A673 (cell line): ENCODE results near the gene HLA-B. TPM values are rescaled to one million over a fixed set of nuclear protein-coding genes. Genes with fewer than 3 reads are reported as not detected.
"Not testable (repeated sequence)": the region's sequence is repeated elsewhere in the genome, so short reads cannot be mapped to it uniquely, and the experiment has no call there.

Source experiments
- BruUV-seq: library from RNA; stranded (reverse); fragments of 400-500 nt; replicated peaks from 2 replicates; lab custom pipeline; 2021; lab: Mats Ljungman, UMichigan
- CTCF ChIA-PET: fragments of 300-600 bp; sonication (Branson Sonifier 250); formaldehyde crosslinking; loops from one replicate; lab custom pipeline; 2022; ENCODE audit warnings: antibody characterized with exemption; lab: Charles Lee
- POLR2A ChIA-PET: fragments of 300-600 bp; sonication (Branson Sonifier 250); formaldehyde crosslinking; loops from one replicate; lab custom pipeline; 2022; ENCODE audit warnings: antibody characterized with exemption; ENCODE audit not compliant: low non-redundant PET; lab: Charles Lee
- DNase-seq: peaks from one replicate; pipeline ENCODE4 v3.0.0-alpha.2; 2015; ENCODE audit warnings: low spot score
- H3K27ac ChIP-seq: fragments of 200-600 bp; sonication (generic); 2 replicates; pipeline ENCODE4 v1.5.1; 2016; ENCODE audit warnings: mixed run types, low read depth, mild to moderate bottlenecking, mixed read lengths, antibody characterized with exemption, low read length; ENCODE audit not compliant: poor library complexity, severe bottlenecking
- H3K27me3 ChIP-seq: fragments of 200-600 bp; sonication (generic); replicated peaks from 2 replicates; pipeline ENCODE4 v1.6.1; 2017; ENCODE audit warnings: mixed run types, low read depth, mild to moderate bottlenecking, mixed read lengths, antibody characterized with exemption, low read length; ENCODE audit not compliant: insufficient read depth, poor library complexity
- H3K36me3 ChIP-seq: fragments of 200-600 bp; sonication (generic); 2 replicates; pipeline ENCODE4 v1.6.1; 2016; ENCODE audit warnings: mixed run types, mild to moderate bottlenecking, mixed read lengths, antibody characterized with exemption, low read length; ENCODE audit not compliant: insufficient read depth, poor library complexity, severe bottlenecking
- H3K4me1 ChIP-seq: fragments of 200-600 bp; sonication (generic); 2 replicates; pipeline ENCODE4 v1.6.1; 2017; ENCODE audit warnings: mixed run types, mild to moderate bottlenecking, mixed read lengths, antibody characterized with exemption, low read length; ENCODE audit not compliant: insufficient read depth, poor library complexity, severe bottlenecking
- H3K4me3 ChIP-seq: fragments of 200-600 bp; sonication (generic); 2 replicates; pipeline ENCODE4 v1.5.1; 2016; ENCODE audit warnings: low read depth, mixed run types, mild to moderate bottlenecking, mixed read lengths, low read length; ENCODE audit not compliant: poor library complexity, severe bottlenecking
- H3K9me3 ChIP-seq: fragments of 200-600 bp; sonication (generic); 2 replicates; pipeline ENCODE4 v1.6.1; 2016; ENCODE audit warnings: mixed run types, low read depth, mild to moderate bottlenecking, mixed read lengths, antibody characterized with exemption, low read length; ENCODE audit not compliant: poor library complexity, severe bottlenecking
- CTCF ChIP-seq: fragments of 300-800, 200-600 bp; sonication (generic); conservative IDR thresholded peaks from 2 replicates; pipeline ENCODE4 v1.5.1; 2017; ENCODE audit warnings: low read depth, mild to moderate bottlenecking, antibody characterized with exemption, low read length, moderate library complexity, mixed read lengths
- EZH2 ChIP-seq: fragments of 200-600 bp; sonication (generic); IDR thresholded peaks from 2 replicates; pipeline ENCODE4 v1.6.1; 2017; ENCODE audit warnings: borderline replicate concordance, low read depth, mild to moderate bottlenecking, mixed read lengths, antibody characterized with exemption, low read length; ENCODE audit not compliant: poor library complexity, severe bottlenecking
- intact Hi-C: fragments of 100-400 bp; cut with micrococcal nuclease; formaldehyde crosslinking; loops from one replicate; pipeline ENCODE4 v1.10.0; 2022; ENCODE audit not compliant: unreplicated experiment
- total RNA-seq: library from RNA; stranded (reverse); gene quantifications from 2 replicates; pipeline ENCODE4 v1.2.3, GENCODE V29; 2021

The HLA-B gene
- total RNA-seq, 1 experiment from 2014 or later, result 27.3 TPM

- peak; percentile 39 for DNase-seq
- intact Hi-C loops, H3K27ac ChIP-seq, H3K9me3 ChIP-seq, BruUV-seq, H3K4me1 ChIP-seq, H3K36me3 ChIP-seq, POLR2A ChIA-PET, CTCF ChIA-PET, H3K4me3 ChIP-seq: not testable (repeated sequence)
- peaks cover 48% of the 10 kb centered on the region for H3K27me3 ChIP-seq
- TF ChIP-seq CTCF, result peak; percentile 55
Observed at GRCh38 chr6:31374118-31374517, 17.1 kb upstream of the HLA-B start.

- no peak for DNase-seq
- no peak overlapping the region for H3K4me3 ChIP-seq
- POLR2A ChIA-PET, result no interaction called here
- H3K27me3 ChIP-seq, result peaks cover 69% of the 10 kb centered on the region
- peaks cover 3% of the 10 kb centered on the region for H3K4me1 ChIP-seq
- no TSS peak for BruUV-seq
- TF ChIP-seq EZH2 (no peak), CTCF (no peak)
- no peaks in the 10 kb centered on the region for H3K36me3 ChIP-seq
- intact Hi-C loops, result no loop called here
- CTCF ChIA-PET, result no interaction called here
- peaks cover 3% of the 10 kb centered on the region for H3K9me3 ChIP-seq
- no peak overlapping the region for H3K27ac ChIP-seq
Observed at GRCh38 chr6:31368461-31368860, 11.5 kb upstream of the HLA-B start.

DNA sequence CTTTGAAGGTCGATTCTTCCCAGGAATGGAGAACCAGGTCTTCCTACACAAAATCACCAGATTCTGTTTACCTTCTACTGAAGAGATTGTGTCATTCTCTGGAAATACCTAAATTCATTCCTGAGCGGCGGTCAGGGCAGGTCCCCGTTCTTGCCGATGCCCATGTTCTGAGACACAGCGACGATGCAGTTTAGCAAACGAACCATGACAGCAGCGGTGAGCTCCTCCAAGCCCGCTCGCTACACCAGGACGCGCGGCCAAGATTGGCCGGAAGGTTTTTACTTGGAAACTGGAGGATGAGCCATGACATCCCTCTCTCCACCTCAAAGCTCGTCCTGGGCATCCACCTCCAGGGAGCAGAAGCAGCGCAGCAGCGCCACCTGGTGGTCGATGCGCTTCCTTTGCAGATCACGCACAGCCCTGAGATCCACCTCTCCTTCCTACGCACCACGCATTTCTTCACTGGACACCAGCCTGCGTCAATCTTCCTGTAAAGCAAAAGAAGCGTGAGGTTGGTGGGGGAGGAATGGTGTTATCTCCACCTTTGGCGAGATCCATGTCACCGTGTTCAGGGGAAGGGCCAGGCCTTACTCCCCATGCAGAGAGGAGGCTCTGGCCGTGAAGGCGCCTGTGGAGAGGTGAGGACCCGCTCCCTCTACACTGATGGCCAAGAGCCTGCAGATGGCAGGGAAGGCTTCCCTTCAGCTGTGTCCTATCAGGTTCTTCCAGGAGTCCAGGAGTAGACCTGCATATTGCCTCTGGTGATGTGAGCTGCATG, 9.9 kb upstream of the HLA-B start:
- peak; percentile 89 for DNase-seq
- Histone ChIP-seq H3K4me3 (no peak overlapping the region), H3K4me1 (peaks cover 3% of the 10 kb centered on the region), H3K9me3 (peaks cover 2% of the 10 kb centered on the region), H3K27me3 (peaks cover 79% of the 10 kb centered on the region), H3K27ac (no peak overlapping the region), H3K36me3 (no peaks in the 10 kb centered on the region)
- intact Hi-C loops, result loop anchor here (2.0 kb wide), 2 partner anchors 170 to 230 kb away; no protein-coding TSS in a partner anchor
- TF ChIP-seq EZH2 (no peak), CTCF (peak; percentile 97)
- CTCF ChIA-PET, result interaction anchor here (0.5 to 1.4 kb wide), 11 partner anchors 11 to 228 kb away, joined by 3 to 9 read pairs (median 4); partner anchors contain the start of genes PSORS1C2 and TCF19
- no TSS peak for BruUV-seq
- POLR2A ChIA-PET, result interaction anchor here (0.7 kb wide), 1 partner anchor 249 kb away, joined by 3 read pairs; no protein-coding TSS in a partner anchor
